ENCODE data around the gene ZNF283.
"Not testable (repeated sequence)": the region's sequence is repeated elsewhere in the genome, so short reads cannot be mapped to it uniquely, and the experiment has no call there.

The ZNF283 gene

GRCh38 chr19:43820884-43821215 lies 6.3 kb upstream of the ZNF283 start:
- no peaks in the 10 kb centered on the region for H3K9me3 ChIP-seq (ENCODE audit: control insufficient read depth, insufficient read depth, low read length)

DNA sequence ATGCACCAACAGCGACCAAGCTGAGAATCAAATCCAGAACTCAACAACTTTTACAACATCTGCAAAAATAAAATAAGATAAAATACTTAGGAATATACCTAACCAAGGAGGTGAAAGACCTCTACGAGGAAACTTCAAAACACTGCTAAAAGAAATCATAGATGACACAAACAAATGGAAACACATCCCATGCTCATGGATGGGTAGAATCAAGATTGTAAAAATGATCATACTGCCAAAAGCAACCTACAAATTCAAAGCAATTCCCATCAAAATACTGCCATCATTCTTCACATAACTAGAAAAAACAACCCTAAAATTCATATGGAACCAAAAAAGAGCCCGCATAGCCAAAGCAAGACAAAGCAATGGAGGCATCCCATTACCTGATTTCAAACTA lies 3.3 kb upstream of the ZNF283 start:
- H3K27me3 ChIP-seq (ENCODE audit: control insufficient read depth, low read length); H3K27ac ChIP-seq (ENCODE audit: low read depth, low read length): not testable (repeated sequence)

More at GRCh38 chr19:43820884-43821215, 6.3 kb upstream of the ZNF283 start:
- H3K79me2 ChIP-seq (ENCODE audit: control insufficient read depth, low read length), result no peaks in the 10 kb centered on the region
- H3K4me1 ChIP-seq (ENCODE audit: control insufficient read depth, low read length), result no peaks in the 10 kb centered on the region
- no peak overlapping the region for H3K27ac ChIP-seq (ENCODE audit: low read depth, low read length)
- no peaks in the 10 kb centered on the region for H3F3A ChIP-seq (ENCODE audit: control insufficient read depth, insufficient read depth)
- no peaks in the 10 kb centered on the region for H4K20me1 ChIP-seq (ENCODE audit: control insufficient read depth, insufficient read depth, low read depth, low read length)
- H3K27me3 ChIP-seq (ENCODE audit: control insufficient read depth, low read length), result no peaks in the 10 kb centered on the region
- H3K9me2 ChIP-seq (replicated peaks; ENCODE audit: control insufficient read depth, low read length), result no peaks in the 10 kb centered on the region
- H3K4me2 ChIP-seq (ENCODE audit: low read length), result no peak overlapping the region
- no peak overlapping the region for H3K4me3 ChIP-seq (ENCODE audit: low read length)
- H3K36me3 ChIP-seq (ENCODE audit: control insufficient read depth, low read length), result no peaks in the 10 kb centered on the region
- TF ChIP-seq, protein P1, sequence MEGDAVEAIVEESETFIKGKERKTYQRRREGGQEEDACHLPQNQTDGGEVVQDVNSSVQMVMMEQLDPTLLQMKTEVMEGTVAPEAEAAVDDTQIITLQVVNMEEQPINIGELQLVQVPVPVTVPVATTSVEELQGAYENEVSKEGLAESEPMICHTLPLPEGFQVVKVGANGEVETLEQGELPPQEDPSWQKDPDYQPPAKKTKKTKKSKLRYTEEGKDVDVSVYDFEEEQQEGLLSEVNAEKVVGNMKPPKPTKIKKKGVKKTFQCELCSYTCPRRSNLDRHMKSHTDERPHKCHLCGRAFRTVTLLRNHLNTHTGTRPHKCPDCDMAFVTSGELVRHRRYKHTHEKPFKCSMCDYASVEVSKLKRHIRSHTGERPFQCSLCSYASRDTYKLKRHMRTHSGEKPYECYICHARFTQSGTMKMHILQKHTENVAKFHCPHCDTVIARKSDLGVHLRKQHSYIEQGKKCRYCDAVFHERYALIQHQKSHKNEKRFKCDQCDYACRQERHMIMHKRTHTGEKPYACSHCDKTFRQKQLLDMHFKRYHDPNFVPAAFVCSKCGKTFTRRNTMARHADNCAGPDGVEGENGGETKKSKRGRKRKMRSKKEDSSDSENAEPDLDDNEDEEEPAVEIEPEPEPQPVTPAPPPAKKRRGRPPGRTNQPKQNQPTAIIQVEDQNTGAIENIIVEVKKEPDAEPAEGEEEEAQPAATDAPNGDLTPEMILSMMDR (IDR thresholded peaks at IDR 0.05; ENCODE audit: low read depth, low read length, poor library complexity, severe bottlenecking), result no peak
- no peak for TF ChIP-seq EZH2phosphoT487 (IDR thresholded peaks at IDR 0.05; ENCODE audit: borderline replicate concordance, low read length)

GRCh38 chr19:43824572-43824971 lies 2.5 kb upstream of the ZNF283 start:
- H3K36me3 ChIP-seq (ENCODE audit: control insufficient read depth, low read length); H3K4me2 ChIP-seq (ENCODE audit: low read length); H3F3A ChIP-seq (ENCODE audit: control insufficient read depth, insufficient read depth); H3K9me3 ChIP-seq (ENCODE audit: control insufficient read depth, insufficient read depth, low read length); H3K4me1 ChIP-seq (ENCODE audit: control insufficient read depth, low read length); H4K20me1 ChIP-seq (ENCODE audit: control insufficient read depth, insufficient read depth, low read depth, low read length); H3K27ac ChIP-seq (ENCODE audit: low read depth, low read length); H3K9me2 ChIP-seq (replicated peaks; ENCODE audit: control insufficient read depth, low read length); H3K4me3 ChIP-seq (ENCODE audit: low read length); H3K79me2 ChIP-seq (ENCODE audit: control insufficient read depth, low read length); H3K27me3 ChIP-seq (ENCODE audit: control insufficient read depth, low read length): not testable (repeated sequence)

More for the DNA sequence above, 3.3 kb upstream of the ZNF283 start:
- not testable (repeated sequence) for H3F3A ChIP-seq (ENCODE audit: control insufficient read depth, insufficient read depth); H3K4me3 ChIP-seq (ENCODE audit: low read length); H3K9me2 ChIP-seq (replicated peaks; ENCODE audit: control insufficient read depth, low read length); H4K20me1 ChIP-seq (ENCODE audit: control insufficient read depth, insufficient read depth, low read depth, low read length); H3K4me1 ChIP-seq (ENCODE audit: control insufficient read depth, low read length); H3K4me2 ChIP-seq (ENCODE audit: low read length); H3K9me3 ChIP-seq (ENCODE audit: control insufficient read depth, insufficient read depth, low read length); H3K36me3 ChIP-seq (ENCODE audit: control insufficient read depth, low read length); H3K79me2 ChIP-seq (ENCODE audit: control insufficient read depth, low read length)

GRCh38 chr19:43839139-43839538 lies 12.0 kb downstream of the ZNF283 start:
- H3K79me2 ChIP-seq (ENCODE audit: control insufficient read depth, low read length), result no peaks in the 10 kb centered on the region
- H3K4me1 ChIP-seq (ENCODE audit: control insufficient read depth, low read length), result no peaks in the 10 kb centered on the region
- no peak overlapping the region for H3K27ac ChIP-seq (ENCODE audit: low read depth, low read length)
- H3K4me2 ChIP-seq (ENCODE audit: low read length), result no peak overlapping the region
- H3F3A ChIP-seq (ENCODE audit: control insufficient read depth, insufficient read depth), result no peaks in the 10 kb centered on the region
- H4K20me1 ChIP-seq (ENCODE audit: control insufficient read depth, insufficient read depth, low read depth, low read length), result no peaks in the 10 kb centered on the region
- no peaks in the 10 kb centered on the region; the same call in 1 of the 2 replicates for H3K36me3 ChIP-seq (ENCODE audit: control insufficient read depth, low read length)
- H3K9me2 ChIP-seq (replicated peaks; ENCODE audit: control insufficient read depth, low read length), result no peaks in the 10 kb centered on the region
- H3K4me3 ChIP-seq (ENCODE audit: low read length), result no peak overlapping the region
- no peaks in the 10 kb centered on the region for H3K27me3 ChIP-seq (ENCODE audit: control insufficient read depth, low read length)
- peaks cover 6% of the 10 kb centered on the region; the same call in 1 of the 2 replicates for H3K9me3 ChIP-seq (ENCODE audit: control insufficient read depth, insufficient read depth, low read length)
- TF ChIP-seq, protein P1 (IDR thresholded peaks at IDR 0.05; ENCODE audit: low read depth, low read length, poor library complexity, severe bottlenecking), result no peak
- no peak for TF ChIP-seq EZH2phosphoT487 (IDR thresholded peaks at IDR 0.05; ENCODE audit: borderline replicate concordance, low read length)

All from DOHH2 (cell line).